GM19438 (cell line): ENCODE results near the gene RBM11.

Source experiments
- ATAC-seq: cut with Tn5 transposase; IDR thresholded peaks from one replicate; pipeline ENCODE4 v1.9.1; 2021; ENCODE audit warnings: low read depth; ENCODE audit not compliant: unreplicated experiment

RBM11 gene

GRCh38 chr21:14267076-14267475 lies 51.1 kb downstream of the RBM11 start:
- ATAC-seq: no peak

- ATAC-seq: no peak
Measured at GRCh38 chr21:14270631-14271030, 54.7 kb downstream of the RBM11 start.

- no peak for ATAC-seq
Measured at GRCh38 chr21:14271053-14271452, 55.1 kb downstream of the RBM11 start.

- no peak for ATAC-seq
Measured at GRCh38 chr21:14271641-14272040, 55.7 kb downstream of the RBM11 start.

- no peak for ATAC-seq
Measured at GRCh38 chr21:14273736-14274538, 58.0 kb downstream of the RBM11 start.

GRCh38 chr21:14275702-14276205 lies 59.8 kb downstream of the RBM11 start:
- no peak for ATAC-seq
